ENCODE results near the gene BIRC7. TPM values are rescaled to one million over a fixed set of nuclear protein-coding genes. Genes with fewer than 3 reads are reported as not detected.

BIRC7 gene
- total RNA-seq, 2 experiments from 2014 or later = 5.1 to 5.3 TPM

- DNase-seq (no peak), ATAC-seq (no peak)
- POLR2A ChIA-PET = interaction anchor here (0.6 kb wide), 1 partner anchor 363 kb away, joined by 3 read pairs; no protein-coding TSS in a partner anchor
- H3K36me3 Mint-ChIP-seq (ENCODE audit: low read depth) = no peaks in the 10 kb centered on the region
- H3K9me3 Mint-ChIP-seq = no peaks in the 10 kb centered on the region
- peaks cover 7% of the 10 kb centered on the region for H3K4me1 Mint-ChIP-seq (ENCODE audit: low read depth)
- CTCF ChIA-PET = no interaction called here
- no peak for TF ChIP-seq CTCF (IDR thresholded peaks at IDR 0.05)
- H3K27ac Mint-ChIP-seq = no peak overlapping the region
- H3K4me3 Mint-ChIP-seq = no peak overlapping the region
- intact Hi-C loops (cut with micrococcal nuclease) = no loop called here
- peaks cover 18% of the 10 kb centered on the region for H3K27me3 Mint-ChIP-seq
These were observed 24.8 kb downstream of the BIRC7 start for GRCh38 chr20:63260521-63260920.

- H3K27ac Mint-ChIP-seq = no peak overlapping the region
- H3K4me3 Mint-ChIP-seq = no peak overlapping the region
- H3K36me3 Mint-ChIP-seq (ENCODE audit: low read depth) = no peaks in the 10 kb centered on the region
- ATAC-seq = no peak
- H3K27me3 Mint-ChIP-seq = peaks cover 18% of the 10 kb centered on the region
- intact Hi-C loops (cut with micrococcal nuclease) = no loop called here
- DNase-seq = no peak
- ChIA-PET POLR2A (no interaction called here), CTCF (no interaction called here)
- H3K9me3 Mint-ChIP-seq = no peaks in the 10 kb centered on the region
- H3K4me1 Mint-ChIP-seq (ENCODE audit: low read depth) = peaks cover 7% of the 10 kb centered on the region
- no peak for TF ChIP-seq CTCF (IDR thresholded peaks at IDR 0.05)
These were observed 25.5 kb downstream of the BIRC7 start for GRCh38 chr20:63261060-63261794.

GRCh38 chr20:63261795-63262528 is 26.3 kb downstream of the BIRC7 start:
- intact Hi-C loops (cut with micrococcal nuclease) = no loop called here
- CTCF ChIA-PET = no interaction called here

GRCh38 chr20:63262836-63263235 is 27.1 kb downstream of the BIRC7 start:
- Mint-ChIP-seq H3K27me3 (peaks cover 14% of the 10 kb centered on the region), H3K36me3 (ENCODE audit: low read depth) (no peaks in the 10 kb centered on the region), H3K9me3 (no peaks in the 10 kb centered on the region), H3K4me3 (no peak overlapping the region), H3K27ac (no peak overlapping the region), H3K4me1 (ENCODE audit: low read depth) (peaks cover 7% of the 10 kb centered on the region)
- no peak for DNase-seq
- no peak for ATAC-seq
- intact Hi-C loops (cut with micrococcal nuclease) = no loop called here
- ChIA-PET POLR2A (no interaction called here), CTCF (no interaction called here)
- no peak for TF ChIP-seq CTCF (IDR thresholded peaks at IDR 0.05)

More at GRCh38 chr20:63261795-63262528, 26.3 kb downstream of the BIRC7 start:
- H3K4me1 Mint-ChIP-seq (ENCODE audit: low read depth) = peaks cover 7% of the 10 kb centered on the region
- no peak overlapping the region for H3K27ac Mint-ChIP-seq
- ATAC-seq (no peak), DNase-seq (no peak)
- peaks cover 16% of the 10 kb centered on the region for H3K27me3 Mint-ChIP-seq
- POLR2A ChIA-PET = no interaction called here
- no peak for TF ChIP-seq CTCF (IDR thresholded peaks at IDR 0.05)
- H3K9me3 Mint-ChIP-seq = no peaks in the 10 kb centered on the region
- no peaks in the 10 kb centered on the region for H3K36me3 Mint-ChIP-seq (ENCODE audit: low read depth)
- no peak overlapping the region for H3K4me3 Mint-ChIP-seq

- intact Hi-C loops (cut with micrococcal nuclease) = no loop called here
- Mint-ChIP-seq H3K4me1 (ENCODE audit: low read depth) (peaks cover 7% of the 10 kb centered on the region), H3K36me3 (ENCODE audit: low read depth) (no peaks in the 10 kb centered on the region), H3K27ac (no peak overlapping the region), H3K27me3 (peaks cover 13% of the 10 kb centered on the region), H3K9me3 (no peaks in the 10 kb centered on the region), H3K4me3 (no peak overlapping the region)
- ATAC-seq (no peak), DNase-seq (no peak)
- TF ChIP-seq CTCF (IDR thresholded peaks at IDR 0.05) = no peak
- CTCF ChIA-PET = no interaction called here
- POLR2A ChIA-PET = no interaction called here
These were observed 28.3 kb downstream of the BIRC7 start for GRCh38 chr20:63264000-63264399.

All from activated CD8-positive, alpha-beta T cell treated with anti-CD3 and anti-CD28 coated beads for 36 hours (primary cell).